DND-41 (cell line): ENCODE results near the gene PIP4K2A.

ENCODE experiments used
- ATAC-seq: fragments of 200-7000 bp; cut with Tn5 transposase; 3 replicates; pipeline ENCODE4 v1.9.1; 2021; ENCODE audit warnings: low read depth; ENCODE audit not compliant: insufficient read depth
- DNase-seq: peaks from one replicate; pipeline ENCODE4 v3.0.0-alpha.2; 2020
- H2AFZ ChIP-seq: 2 replicates; pipeline ENCODE4 v1.6.0; 2012; ENCODE audit warnings: low read depth, low read length
- H3K27ac ChIP-seq: 2 replicates; pipeline ENCODE4 v1.5.1; 2012; ENCODE audit warnings: low read length, inconsistent platforms
- H3K27me3 ChIP-seq: fragments of 200-600 bp; sonication (generic); 2 replicates; pipeline ENCODE4 v1.6.0; 2012; ENCODE audit warnings: low read length, mild to moderate bottlenecking, inconsistent platforms; ENCODE audit not compliant: insufficient read depth, poor library complexity
- H3K36me3 ChIP-seq: 2 replicates; pipeline ENCODE4 v1.5.1; 2012; ENCODE audit warnings: low read length, inconsistent platforms; ENCODE audit not compliant: insufficient read depth
- H3K4me1 ChIP-seq: 2 replicates; pipeline ENCODE4 v1.5.1; 2012; ENCODE audit warnings: mild to moderate bottlenecking, low read length; ENCODE audit not compliant: insufficient read depth
- H3K4me2 ChIP-seq: 2 replicates; pipeline ENCODE4 v1.6.0; 2012; ENCODE audit warnings: mild to moderate bottlenecking, moderate library complexity, low read length, inconsistent platforms; ENCODE audit not compliant: insufficient read depth
- H3K4me3 ChIP-seq, 2 experiments: fragments of 200-600 bp in 1 of 2; shearing (Covaris generic) in 1 of 2; 2 replicates each; pipeline ENCODE4 v1.5.1; 2012 to 2016; ENCODE audit warnings: inconsistent platforms in 2 of 2, low read length in 2 of 2, mild to moderate bottlenecking in 2 of 2, low read depth in 1 of 2, moderate library complexity in 1 of 2
- H3K79me2 ChIP-seq: 2 replicates; pipeline ENCODE4 v1.6.0; 2012; ENCODE audit warnings: low read length, inconsistent platforms; ENCODE audit not compliant: insufficient read depth
- H3K9ac ChIP-seq: 2 replicates; pipeline ENCODE4 v1.6.0; 2012; ENCODE audit warnings: low read depth, mild to moderate bottlenecking, inconsistent platforms, low read length, moderate library complexity
- H3K9me3 ChIP-seq: 2 replicates; pipeline ENCODE4 v1.5.1; 2012; ENCODE audit warnings: low read length, moderate library complexity, mild to moderate bottlenecking, inconsistent platforms; ENCODE audit not compliant: insufficient read depth, severe bottlenecking
- H4K20me1 ChIP-seq: 2 replicates; pipeline ENCODE4 v1.6.0; 2012; ENCODE audit warnings: low read length; ENCODE audit not compliant: insufficient read depth
- EZH2 ChIP-seq: IDR thresholded peaks from 3 replicates; pipeline ENCODE4 v1.6.1; 2012; ENCODE audit warnings: borderline replicate concordance, low read depth, mild to moderate bottlenecking, moderate library complexity, low read length, inconsistent platforms; ENCODE audit not compliant: severe bottlenecking
- TF ChIP-seq, protein P1 (sequence below): IDR thresholded peaks from 2 replicates; pipeline ENCODE4 v1.5.1; 2012; ENCODE audit warnings: borderline replicate concordance, low read length, moderate library complexity, mild to moderate bottlenecking; ENCODE audit not compliant: poor library complexity, severe bottlenecking; ENCODE audit errors: extremely low read depth

Gene PIP4K2A

DNA sequence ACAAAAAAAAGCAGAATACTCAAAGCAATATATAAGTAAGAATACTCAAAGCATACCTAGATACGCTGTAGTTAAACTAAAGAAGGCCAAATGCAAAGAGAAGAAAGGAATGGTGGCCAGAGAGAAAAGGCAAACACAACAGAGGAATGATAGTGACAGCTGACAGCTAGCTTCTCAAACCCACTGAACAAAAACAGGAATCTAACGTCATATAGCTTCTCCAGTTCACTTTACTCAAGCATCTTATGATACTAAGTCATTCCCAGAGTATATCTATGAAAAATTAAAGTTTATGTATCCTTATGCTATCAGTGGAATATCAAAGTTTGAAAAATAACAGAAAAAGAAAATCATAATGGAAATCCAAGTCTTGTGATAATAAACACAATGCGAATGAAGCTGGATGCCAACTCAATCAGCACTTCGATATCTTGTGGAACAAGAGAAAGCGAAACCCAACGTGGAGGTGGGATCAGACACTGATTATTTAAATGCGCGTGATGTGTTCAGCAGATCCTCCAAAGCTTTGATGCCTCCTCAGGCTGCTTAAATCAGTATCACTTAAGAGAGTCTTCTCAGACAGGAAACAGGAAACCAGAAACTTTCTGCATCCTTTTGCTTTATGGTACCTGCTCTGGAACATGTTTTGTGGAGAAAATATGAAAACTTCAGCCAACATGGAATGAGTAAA is 102.8 kb downstream of the PIP4K2A start:
- Histone ChIP-seq H3K36me3 (peaks cover 29% of the 10 kb centered on the region), H3K9ac (peak overlapping the region; percentile 20; the same call in 1 of the 2 replicates), H3K4me3 (peak overlapping the region; percentile 6 to 51; a peak in 3 of 4 replicates), H3K79me2 (peaks cover 51% of the 10 kb centered on the region), H4K20me1 (peaks cover 34% of the 10 kb centered on the region), H3K27ac (peak overlapping the region; percentile 76), H2AFZ (no peak overlapping the region; the same call in 1 of the 2 replicates), H3K4me2 (peak overlapping the region; percentile 75), H3K9me3 (no peaks in the 10 kb centered on the region), H3K27me3 (no peaks in the 10 kb centered on the region), H3K4me1 (peaks cover 43% of the 10 kb centered on the region)
- TF ChIP-seq, protein P1, sequence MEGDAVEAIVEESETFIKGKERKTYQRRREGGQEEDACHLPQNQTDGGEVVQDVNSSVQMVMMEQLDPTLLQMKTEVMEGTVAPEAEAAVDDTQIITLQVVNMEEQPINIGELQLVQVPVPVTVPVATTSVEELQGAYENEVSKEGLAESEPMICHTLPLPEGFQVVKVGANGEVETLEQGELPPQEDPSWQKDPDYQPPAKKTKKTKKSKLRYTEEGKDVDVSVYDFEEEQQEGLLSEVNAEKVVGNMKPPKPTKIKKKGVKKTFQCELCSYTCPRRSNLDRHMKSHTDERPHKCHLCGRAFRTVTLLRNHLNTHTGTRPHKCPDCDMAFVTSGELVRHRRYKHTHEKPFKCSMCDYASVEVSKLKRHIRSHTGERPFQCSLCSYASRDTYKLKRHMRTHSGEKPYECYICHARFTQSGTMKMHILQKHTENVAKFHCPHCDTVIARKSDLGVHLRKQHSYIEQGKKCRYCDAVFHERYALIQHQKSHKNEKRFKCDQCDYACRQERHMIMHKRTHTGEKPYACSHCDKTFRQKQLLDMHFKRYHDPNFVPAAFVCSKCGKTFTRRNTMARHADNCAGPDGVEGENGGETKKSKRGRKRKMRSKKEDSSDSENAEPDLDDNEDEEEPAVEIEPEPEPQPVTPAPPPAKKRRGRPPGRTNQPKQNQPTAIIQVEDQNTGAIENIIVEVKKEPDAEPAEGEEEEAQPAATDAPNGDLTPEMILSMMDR = no peak
- peak; percentile 79 for DNase-seq
- ATAC-seq = peak; percentile 99

DNA sequence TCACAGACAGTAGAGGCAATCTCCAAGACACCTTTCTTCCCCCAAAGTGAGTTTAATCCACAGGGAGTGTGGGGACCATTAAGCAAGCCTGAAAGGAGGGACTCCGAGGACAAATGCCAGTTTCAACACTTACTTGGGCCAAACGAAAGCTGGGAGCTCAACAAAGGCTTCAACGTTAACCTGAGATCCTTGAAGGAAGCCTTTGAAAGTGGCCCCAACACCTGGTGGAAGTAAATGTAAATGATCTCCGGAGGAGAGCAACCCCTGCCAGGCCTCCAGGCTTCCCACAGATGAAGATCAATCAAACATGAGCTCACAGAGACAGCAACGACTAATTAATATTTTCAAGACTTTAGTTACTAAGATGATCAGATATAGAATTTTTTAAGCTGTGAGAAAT is 103.8 kb downstream of the PIP4K2A start:
- no peaks in the 10 kb centered on the region for H3K27me3 ChIP-seq
- H2AFZ ChIP-seq = no peak overlapping the region
- no peak overlapping the region for H3K27ac ChIP-seq
- H3K4me1 ChIP-seq = peaks cover 52% of the 10 kb centered on the region
- DNase-seq = no peak
- TF ChIP-seq, protein P1 = no peak
- no peak for TF ChIP-seq EZH2
- H3K4me2 ChIP-seq = no peak overlapping the region
- no peak overlapping the region for H3K9ac ChIP-seq
- peaks cover 26% of the 10 kb centered on the region for H4K20me1 ChIP-seq
- no peaks in the 10 kb centered on the region for H3K9me3 ChIP-seq
- ATAC-seq = no peak
- peaks cover 42% of the 10 kb centered on the region for H3K79me2 ChIP-seq
- peaks cover 35% of the 10 kb centered on the region for H3K36me3 ChIP-seq
- H3K4me3 ChIP-seq = no peak overlapping the region

DNA sequence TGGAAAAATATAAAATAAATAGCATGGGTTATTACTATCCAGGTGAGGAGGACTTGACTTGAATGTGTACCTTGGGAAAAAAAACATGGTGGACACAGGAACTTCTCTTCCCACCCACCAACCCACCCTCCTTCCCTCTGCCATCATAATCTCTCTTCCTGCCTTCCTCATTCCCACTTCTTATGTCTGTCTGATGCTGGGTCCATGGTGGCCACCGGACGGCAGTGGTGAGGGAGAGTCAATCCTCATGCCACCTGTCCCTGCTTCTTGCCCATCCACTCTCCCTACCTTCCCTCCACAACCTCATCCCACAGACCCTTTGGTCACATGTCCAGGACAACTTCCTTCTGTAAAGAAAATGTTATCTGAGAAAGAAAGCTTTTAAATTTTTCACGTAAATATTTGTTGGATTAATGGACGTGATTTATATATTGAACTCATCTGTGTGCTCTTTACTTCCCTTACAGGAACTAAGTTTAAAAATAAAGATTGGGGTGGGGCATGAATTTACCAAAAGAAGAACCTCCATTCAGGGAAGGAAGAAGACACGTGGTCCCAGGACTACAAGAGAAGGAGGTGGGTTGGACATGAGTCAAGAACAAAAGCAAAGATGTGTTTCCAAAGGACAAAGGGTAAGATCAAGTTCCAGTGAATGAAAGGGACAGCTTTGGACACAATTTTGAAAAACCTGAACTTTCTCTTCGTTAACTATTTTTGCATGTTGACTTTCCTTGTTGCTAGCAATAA is 104.5 kb downstream of the PIP4K2A start:
- Histone ChIP-seq H3K36me3 (peaks cover 40% of the 10 kb centered on the region), H3K27me3 (no peaks in the 10 kb centered on the region), H4K20me1 (peaks cover 23% of the 10 kb centered on the region), H3K9me3 (no peaks in the 10 kb centered on the region), H3K79me2 (peaks cover 35% of the 10 kb centered on the region), H3K9ac (no peak overlapping the region), H3K27ac (no peak overlapping the region), H3K4me2 (no peak overlapping the region), H2AFZ (no peak overlapping the region), H3K4me3 (no peak overlapping the region), H3K4me1 (peaks cover 52% of the 10 kb centered on the region)
- DNase-seq (no peak), ATAC-seq (no peak)
- TF ChIP-seq EZH2 = no peak
- TF ChIP-seq, protein P1 = no peak
